Mammary epithelial cell (primary cell): Measurements from ENCODE around the gene NEK6.

Experiments used
- CTCF ChIP-seq, 2 donors: IDR thresholded peaks in 1 of 2; conservative IDR thresholded peaks in 1 of 2; 2 replicates each; pipeline ENCODE4 v1.5.1; 2011 to 2012; ENCODE audit warnings: inconsistent platforms in 2 of 2, low read length in 2 of 2, mild to moderate bottlenecking in 2 of 2, control low read depth in 1 of 2, low read depth in 1 of 2; ENCODE audit not compliant: insufficient read depth in 1 of 2; ENCODE audit errors: extremely low read depth in 1 of 2
- EZH2 ChIP-seq: IDR thresholded peaks from 2 replicates; pipeline ENCODE4 v1.6.1; 2012; ENCODE audit warnings: low read length, inconsistent platforms, borderline replicate concordance

- TF ChIP-seq CTCF (conservative IDR thresholded peaks at IDR 0.05 in 1 of 2, IDR thresholded peaks at IDR 0.05 in 1 of 2; ENCODE audit: extremely low read depth in 1 of 2, insufficient read depth in 1 of 2, low read depth in 1 of 2, low read length in 2 of 2) (no peak), EZH2 (no peak)
These were observed 492 bp upstream of the NEK6 start for GRCh38 chr9:124257070-124257843.
